ENCODE results near the gene SPATA31D1.

Gene SPATA31D1

GRCh38 chr9:82012276-82012675, 23.7 kb downstream of the SPATA31D1 start:
- Histone ChIP-seq H3K4me3 (IDR thresholded peaks at IDR 0.05; ENCODE audit: insufficient read depth, low read depth, low read length) (no peak overlapping the region), H3K36me3 (ENCODE audit: insufficient read depth) (no peaks in the 10 kb centered on the region), H3K27ac (no peak overlapping the region), H3K27me3 (ENCODE audit: insufficient read depth, low read depth) (no peaks in the 10 kb centered on the region), H2AFZ (ENCODE audit: low read depth) (no peak overlapping the region), H3K4me1 (ENCODE audit: low read depth, poor library complexity, severe bottlenecking) (no peaks in the 10 kb centered on the region), H3K9ac (no peak overlapping the region), H4K20me1 (ENCODE audit: insufficient read depth) (no peaks in the 10 kb centered on the region), H3K79me2 (ENCODE audit: insufficient read depth, low read depth) (no peaks in the 10 kb centered on the region), H3K4me2 (no peak overlapping the region)
- no peak for TF ChIP-seq CTCF (conservative IDR thresholded peaks at IDR 0.05; ENCODE audit: low read depth, low read length)

GRCh38 chr9:82020331-82020730, 31.8 kb downstream of the SPATA31D1 start:
- Histone ChIP-seq H3K27me3 (ENCODE audit: insufficient read depth, low read depth) (no peaks in the 10 kb centered on the region), H3K79me2 (ENCODE audit: insufficient read depth, low read depth) (no peaks in the 10 kb centered on the region), H3K27ac (no peak overlapping the region), H3K4me1 (ENCODE audit: low read depth, poor library complexity, severe bottlenecking) (no peaks in the 10 kb centered on the region), H2AFZ (ENCODE audit: low read depth) (no peak overlapping the region), H3K36me3 (ENCODE audit: insufficient read depth) (no peaks in the 10 kb centered on the region), H3K4me3 (IDR thresholded peaks at IDR 0.05; ENCODE audit: insufficient read depth, low read depth, low read length) (no peak overlapping the region), H4K20me1 (ENCODE audit: insufficient read depth) (no peaks in the 10 kb centered on the region), H3K4me2 (no peak overlapping the region), H3K9ac (no peak overlapping the region)
- TF ChIP-seq CTCF (conservative IDR thresholded peaks at IDR 0.05; ENCODE audit: low read depth, low read length) = no peak

GRCh38 chr9:82021198-82021597, 32.6 kb downstream of the SPATA31D1 start:
- no peaks in the 10 kb centered on the region for H3K79me2 ChIP-seq (ENCODE audit: insufficient read depth, low read depth)
- H2AFZ ChIP-seq (ENCODE audit: low read depth) = no peak overlapping the region
- no peak overlapping the region for H3K4me2 ChIP-seq
- no peak overlapping the region for H3K9ac ChIP-seq
- H3K4me1 ChIP-seq (ENCODE audit: low read depth, poor library complexity, severe bottlenecking) = no peaks in the 10 kb centered on the region
- no peak overlapping the region for H3K27ac ChIP-seq
- no peak overlapping the region for H3K4me3 ChIP-seq (IDR thresholded peaks at IDR 0.05; ENCODE audit: insufficient read depth, low read depth, low read length)
- no peaks in the 10 kb centered on the region for H4K20me1 ChIP-seq (ENCODE audit: insufficient read depth)
- H3K36me3 ChIP-seq (ENCODE audit: insufficient read depth) = no peaks in the 10 kb centered on the region
- TF ChIP-seq CTCF (conservative IDR thresholded peaks at IDR 0.05; ENCODE audit: low read depth, low read length) = no peak
- H3K27me3 ChIP-seq (ENCODE audit: insufficient read depth, low read depth) = no peaks in the 10 kb centered on the region

- Histone ChIP-seq H3K4me3 (IDR thresholded peaks at IDR 0.05; ENCODE audit: insufficient read depth, low read depth, low read length) (no peak overlapping the region), H3K4me1 (ENCODE audit: low read depth, poor library complexity, severe bottlenecking) (no peaks in the 10 kb centered on the region), H3K27ac (no peak overlapping the region), H4K20me1 (ENCODE audit: insufficient read depth) (no peaks in the 10 kb centered on the region), H3K9ac (no peak overlapping the region), H3K27me3 (ENCODE audit: insufficient read depth, low read depth) (no peaks in the 10 kb centered on the region), H2AFZ (ENCODE audit: low read depth) (no peak overlapping the region), H3K36me3 (ENCODE audit: insufficient read depth) (no peaks in the 10 kb centered on the region), H3K4me2 (no peak overlapping the region), H3K79me2 (ENCODE audit: insufficient read depth, low read depth) (no peaks in the 10 kb centered on the region)
- TF ChIP-seq CTCF (conservative IDR thresholded peaks at IDR 0.05; ENCODE audit: low read depth, low read length) = no peak
These were observed 33.5 kb downstream of the SPATA31D1 start for GRCh38 chr9:82022121-82022520.

All from KMS-11 (cell line).